Measurements from ENCODE around the gene MMADHC. TPM values are rescaled to one million over a fixed set of nuclear protein-coding genes. Genes with fewer than 3 reads are reported as not detected.
A peak's percentile ranks its signal among the peaks of the same experiment; 100 is the strongest.

MMADHC gene
- total and polyA plus RNA-seq, 2 donors (not counting 1 experiment from before 2014, with no cell fraction given), result 26.8 to 55.9 TPM

- H3K9me3 ChIP-seq (ENCODE audit: control extremely low read depth in 1 of 3, control insufficient read depth in 2 of 3, insufficient read depth in 1 of 3, low read length in 2 of 3), result no peaks in the 10 kb centered on the region
- Mint-ChIP-seq H3K4me3 (no peak overlapping the region), H3K27me3 (no peaks in the 10 kb centered on the region), H3K9me3 (ENCODE audit: insufficient read depth) (no peaks in the 10 kb centered on the region), H3K4me1 (peaks cover 10% of the 10 kb centered on the region), H3K27ac (no peak overlapping the region)
- H3K36me3 ChIP-seq (replicated peaks in 1 of 2; ENCODE audit: control extremely low read depth in 1 of 2, control insufficient read depth in 1 of 2, extremely low read depth in 1 of 2, insufficient read depth in 2 of 2, low read length in 1 of 2), result peaks cover 7 to 38% of the 10 kb centered on the region in 2 experiments
- TF ChIP-seq CTCF (IDR thresholded peaks at IDR 0.05), result no peak
- no peak for TF ChIP-seq EZH2 (IDR thresholded peaks at IDR 0.05; ENCODE audit: borderline replicate concordance, insufficient read depth, low read depth, low read length, poor library complexity, severe bottlenecking)
- WGBS (ENCODE audit: insufficient coverage), result 90% methylated on average over 2 of the region's 5 CpGs
- H3K79me2 ChIP-seq (ENCODE audit: control insufficient read depth, insufficient read depth, low read length), result no peaks in the 10 kb centered on the region
- H2AFZ ChIP-seq (ENCODE audit: insufficient read depth, low read depth, low read length, poor library complexity, severe bottlenecking), result no peak overlapping the region
- ChIA-PET CTCF (interaction anchor here (2.8 kb wide), 1 partner anchor 548 kb away, joined by 11 read pairs; no protein-coding TSS in a partner anchor), POLR2A (no interaction called here)
- DNase-seq (no peak), ATAC-seq (ENCODE audit: low read depth) (no peak)
- no peak overlapping the region for H3K4me2 ChIP-seq (replicated peaks; ENCODE audit: low read depth, low read length, poor library complexity, severe bottlenecking)
- H3K9ac ChIP-seq (ENCODE audit: low read length), result no peak overlapping the region
- no peaks in the 10 kb centered on the region for H4K20me1 ChIP-seq (ENCODE audit: control insufficient read depth, insufficient read depth, low read length, poor library complexity, severe bottlenecking)
- H3K27ac ChIP-seq (ENCODE audit: low read length in 2 of 2), result no peak overlapping the region
- no peaks in the 10 kb centered on the region for H3K27me3 ChIP-seq (replicated peaks in 1 of 4; ENCODE audit: control extremely low read depth in 1 of 4, control insufficient read depth in 3 of 4, insufficient read depth in 4 of 4, low read length in 3 of 4)
- intact Hi-C loops (cut with micrococcal nuclease), result loop anchor here (5.0 kb wide), 4 partner anchors 638 to 1628 kb away; no protein-coding TSS in a partner anchor
- H3K4me3 ChIP-seq (ENCODE audit: control extremely low read depth in 1 of 5, extremely low read depth in 1 of 5, insufficient read depth in 1 of 5, low read depth in 2 of 5, low read length in 4 of 5), result no peak overlapping the region
- H3K4me1 ChIP-seq (ENCODE audit: control insufficient read depth in 2 of 2, insufficient read depth in 2 of 2, low read length in 2 of 2), result peaks cover 0 to 9% of the 10 kb centered on the region in 2 donors
Observed at GRCh38 chr2:149564983-149565382, 22.6 kb downstream of the MMADHC start.

GRCh38 chr2:149564097-149564496, 23.5 kb downstream of the MMADHC start:
- POLR2A ChIA-PET, result no interaction called here
- Histone ChIP-seq H3K4me3 (ENCODE audit: control extremely low read depth in 1 of 5, extremely low read depth in 1 of 5, insufficient read depth in 1 of 5, low read depth in 2 of 5, low read length in 4 of 5) (no peak overlapping the region), H3K4me2 (replicated peaks; ENCODE audit: low read depth, low read length, poor library complexity, severe bottlenecking) (no peak overlapping the region), H3K4me1 (ENCODE audit: control insufficient read depth in 2 of 2, insufficient read depth in 2 of 2, low read length in 2 of 2) (peaks cover 0 to 9% of the 10 kb centered on the region in 2 donors), H3K27ac (ENCODE audit: low read length in 2 of 2) (peak overlapping the region in 1 of 2 donors; percentile 51), H3K9me3 (ENCODE audit: control extremely low read depth in 1 of 3, control insufficient read depth in 2 of 3, insufficient read depth in 1 of 3, low read length in 2 of 3) (no peaks in the 10 kb centered on the region), H3K79me2 (ENCODE audit: control insufficient read depth, insufficient read depth, low read length) (no peaks in the 10 kb centered on the region), H3K27me3 (replicated peaks in 1 of 4; ENCODE audit: control extremely low read depth in 1 of 4, control insufficient read depth in 3 of 4, insufficient read depth in 4 of 4, low read length in 3 of 4) (no peaks in the 10 kb centered on the region), H3K36me3 (replicated peaks in 1 of 2; ENCODE audit: control extremely low read depth in 1 of 2, control insufficient read depth in 1 of 2, extremely low read depth in 1 of 2, insufficient read depth in 2 of 2, low read length in 1 of 2) (peaks cover 7 to 30% of the 10 kb centered on the region in 2 experiments), H2AFZ (ENCODE audit: insufficient read depth, low read depth, low read length, poor library complexity, severe bottlenecking) (no peak overlapping the region), H3K9ac (ENCODE audit: low read length) (no peak overlapping the region), H4K20me1 (ENCODE audit: control insufficient read depth, insufficient read depth, low read length, poor library complexity, severe bottlenecking) (no peaks in the 10 kb centered on the region)
- no CpG with 5 or more reads among the region's 1 CpG for WGBS (ENCODE audit: insufficient coverage)
- CTCF ChIA-PET, result interaction anchor here (1.5 to 7.5 kb wide), 2 partner anchors 9 to 548 kb away, joined by 9 to 173 read pairs; no protein-coding TSS in a partner anchor
- no peak overlapping the region for H3K27ac Mint-ChIP-seq
- no peak overlapping the region for H3K4me3 Mint-ChIP-seq
- TF ChIP-seq EZH2 (IDR thresholded peaks at IDR 0.05; ENCODE audit: borderline replicate concordance, insufficient read depth, low read depth, low read length, poor library complexity, severe bottlenecking) (no peak), CTCF (IDR thresholded peaks at IDR 0.05) (no peak)
- intact Hi-C loops (cut with micrococcal nuclease), result loop anchor here (5.0 kb wide), 4 partner anchors 637 to 1627 kb away; no protein-coding TSS in a partner anchor
- ATAC-seq (ENCODE audit: low read depth), result no peak
- H3K9me3 Mint-ChIP-seq (ENCODE audit: insufficient read depth), result no peaks in the 10 kb centered on the region
- peaks cover 4% of the 10 kb centered on the region for H3K27me3 Mint-ChIP-seq
- no peak for DNase-seq
- peaks cover 10% of the 10 kb centered on the region for H3K4me1 Mint-ChIP-seq

Data from B cell (primary cell).